Panc1 (cell line): ENCODE data around the gene ELFN2.

Source experiments
- POLR2AphosphoS5 ChIP-seq: IDR thresholded peaks from 2 replicates; pipeline ENCODE4 v1.6.1; 2012; ENCODE audit warnings: mild to moderate bottlenecking, low read depth, low read length, moderate library complexity
- TF ChIP-seq, protein P1 (sequence below): fragments of 450-650 bp; IDR thresholded peaks from 2 replicates; pipeline ENCODE4 v1.5.1; 2017; ENCODE audit warnings: mild to moderate bottlenecking
- TF ChIP-seq, protein P2 (sequence below), 2 experiments: IDR thresholded peaks; 2 replicates each; pipeline ENCODE4 v1.6.1; 2011 to 2012; ENCODE audit warnings: low read depth in 2 of 2, control low read depth in 1 of 2, low read length in 1 of 2, mild to moderate bottlenecking in 1 of 2, moderate library complexity in 1 of 2; ENCODE audit not compliant: insufficient read depth in 1 of 2

DNA sequence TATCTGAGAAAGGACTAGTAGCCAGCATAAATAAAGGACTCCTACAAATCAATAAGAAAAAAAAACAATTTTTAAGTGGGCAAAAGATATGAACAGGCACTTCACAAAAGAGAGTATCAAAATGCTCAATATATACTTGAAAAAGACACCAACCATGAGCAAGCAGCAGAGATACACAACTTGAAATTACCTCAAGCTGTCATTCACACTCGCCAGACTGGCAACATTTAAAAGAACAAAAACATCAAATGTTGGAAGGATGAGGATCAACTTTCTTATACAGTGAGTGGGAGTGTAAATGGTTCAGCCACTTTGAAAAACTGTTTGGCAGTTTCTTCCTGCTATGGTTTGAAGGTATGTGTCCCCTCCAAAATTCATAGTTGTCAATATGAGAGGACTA lies 23.9 kb upstream of the ELFN2 start:
- TF ChIP-seq, protein P1, sequence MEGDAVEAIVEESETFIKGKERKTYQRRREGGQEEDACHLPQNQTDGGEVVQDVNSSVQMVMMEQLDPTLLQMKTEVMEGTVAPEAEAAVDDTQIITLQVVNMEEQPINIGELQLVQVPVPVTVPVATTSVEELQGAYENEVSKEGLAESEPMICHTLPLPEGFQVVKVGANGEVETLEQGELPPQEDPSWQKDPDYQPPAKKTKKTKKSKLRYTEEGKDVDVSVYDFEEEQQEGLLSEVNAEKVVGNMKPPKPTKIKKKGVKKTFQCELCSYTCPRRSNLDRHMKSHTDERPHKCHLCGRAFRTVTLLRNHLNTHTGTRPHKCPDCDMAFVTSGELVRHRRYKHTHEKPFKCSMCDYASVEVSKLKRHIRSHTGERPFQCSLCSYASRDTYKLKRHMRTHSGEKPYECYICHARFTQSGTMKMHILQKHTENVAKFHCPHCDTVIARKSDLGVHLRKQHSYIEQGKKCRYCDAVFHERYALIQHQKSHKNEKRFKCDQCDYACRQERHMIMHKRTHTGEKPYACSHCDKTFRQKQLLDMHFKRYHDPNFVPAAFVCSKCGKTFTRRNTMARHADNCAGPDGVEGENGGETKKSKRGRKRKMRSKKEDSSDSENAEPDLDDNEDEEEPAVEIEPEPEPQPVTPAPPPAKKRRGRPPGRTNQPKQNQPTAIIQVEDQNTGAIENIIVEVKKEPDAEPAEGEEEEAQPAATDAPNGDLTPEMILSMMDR, result no peak
- TF ChIP-seq, protein P2, sequence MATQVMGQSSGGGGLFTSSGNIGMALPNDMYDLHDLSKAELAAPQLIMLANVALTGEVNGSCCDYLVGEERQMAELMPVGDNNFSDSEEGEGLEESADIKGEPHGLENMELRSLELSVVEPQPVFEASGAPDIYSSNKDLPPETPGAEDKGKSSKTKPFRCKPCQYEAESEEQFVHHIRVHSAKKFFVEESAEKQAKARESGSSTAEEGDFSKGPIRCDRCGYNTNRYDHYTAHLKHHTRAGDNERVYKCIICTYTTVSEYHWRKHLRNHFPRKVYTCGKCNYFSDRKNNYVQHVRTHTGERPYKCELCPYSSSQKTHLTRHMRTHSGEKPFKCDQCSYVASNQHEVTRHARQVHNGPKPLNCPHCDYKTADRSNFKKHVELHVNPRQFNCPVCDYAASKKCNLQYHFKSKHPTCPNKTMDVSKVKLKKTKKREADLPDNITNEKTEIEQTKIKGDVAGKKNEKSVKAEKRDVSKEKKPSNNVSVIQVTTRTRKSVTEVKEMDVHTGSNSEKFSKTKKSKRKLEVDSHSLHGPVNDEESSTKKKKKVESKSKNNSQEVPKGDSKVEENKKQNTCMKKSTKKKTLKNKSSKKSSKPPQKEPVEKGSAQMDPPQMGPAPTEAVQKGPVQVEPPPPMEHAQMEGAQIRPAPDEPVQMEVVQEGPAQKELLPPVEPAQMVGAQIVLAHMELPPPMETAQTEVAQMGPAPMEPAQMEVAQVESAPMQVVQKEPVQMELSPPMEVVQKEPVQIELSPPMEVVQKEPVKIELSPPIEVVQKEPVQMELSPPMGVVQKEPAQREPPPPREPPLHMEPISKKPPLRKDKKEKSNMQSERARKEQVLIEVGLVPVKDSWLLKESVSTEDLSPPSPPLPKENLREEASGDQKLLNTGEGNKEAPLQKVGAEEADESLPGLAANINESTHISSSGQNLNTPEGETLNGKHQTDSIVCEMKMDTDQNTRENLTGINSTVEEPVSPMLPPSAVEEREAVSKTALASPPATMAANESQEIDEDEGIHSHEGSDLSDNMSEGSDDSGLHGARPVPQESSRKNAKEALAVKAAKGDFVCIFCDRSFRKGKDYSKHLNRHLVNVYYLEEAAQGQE (IDR thresholded peaks at IDR 0.05; ENCODE audit: insufficient read depth in 1 of 2, low read depth in 2 of 2, low read length in 1 of 2), result no peak
- TF ChIP-seq POLR2AphosphoS5, result no peak
